T-cell (primary cell): ENCODE results near the gene USP6NL. TPM values are rescaled to one million over a fixed set of nuclear protein-coding genes. Genes with fewer than 3 reads are reported as not detected.
A peak's percentile ranks its signal among the peaks of the same experiment; 100 is the strongest.

Experiments used
- ATAC-seq, 4 experiments: fragments of 200-7000 bp in 3 of 4; fragments of 150-1000 bp in 1 of 4; cut with Tn5 transposase; replicated peaks in 1 of 4; 1 replicate in 3 of 4; 2 replicates in 1 of 4; pipeline ENCODE4 v1.10.0; 2021; ENCODE audit warnings: moderate library complexity in 3 of 4, mild to moderate bottlenecking in 2 of 4, moderate number of reproducible peaks in 1 of 4
- CTCF ChIA-PET, 2 donors: fragments of 300-600 bp; sonication (Branson Sonifier 250); formaldehyde crosslinking; loops; one replicate each; lab custom pipeline; 2022; ENCODE audit warnings: antibody characterized with exemption in 2 of 2; lab: Charles Lee
- POLR2A ChIA-PET, 2 donors: fragments of 300-600 bp; sonication (Branson Sonifier 250); formaldehyde crosslinking; loops; one replicate each; lab custom pipeline; 2022; ENCODE audit warnings: antibody characterized with exemption in 2 of 2; lab: Charles Lee
- DNase-seq, 35 experiments: peaks; one replicate each; pipeline versions ENCODE4 v3.0.0 to v3.0.0-alpha.2; 2013 to 2023
- H3K27ac ChIP-seq: one replicate; pipeline ENCODE4 v1.5.1; 2013; ENCODE audit warnings: low read length
- H3K27me3 ChIP-seq, 2 experiments: replicated peaks in 1 of 2; 1 replicate in 1 of 2; 2 replicates in 1 of 2; pipeline versions ENCODE4 v1.6.1 to v1.7.0; 2013; ENCODE audit warnings: low read length in 1 of 2, mixed read lengths in 1 of 2; ENCODE audit not compliant: control insufficient read depth in 2 of 2, insufficient read depth in 2 of 2; ENCODE audit errors: extremely low read depth in 1 of 2
- H3K36me3 ChIP-seq, 2 donors: 1 replicate in 1 of 2; 2 replicates in 1 of 2; pipeline versions ENCODE4 v1.6.1 to v1.7.0; 2013; ENCODE audit warnings: low read length in 1 of 2; ENCODE audit not compliant: control insufficient read depth in 2 of 2, insufficient read depth in 1 of 2; ENCODE audit errors: extremely low read depth in 1 of 2
- H3K4me1 ChIP-seq, 2 experiments: 1 replicate in 1 of 2; 2 replicates in 1 of 2; pipeline versions ENCODE4 v1.6.1 to v1.7.0; 2013; ENCODE audit warnings: low read length in 2 of 2, mixed read lengths in 1 of 2; ENCODE audit not compliant: insufficient read depth in 2 of 2, control insufficient read depth in 1 of 2; ENCODE audit errors: extremely low read depth in 1 of 2
- H3K4me3 ChIP-seq, 2 donors: 1 replicate in 1 of 2; 2 replicates in 1 of 2; pipeline versions ENCODE4 v1.5.1 to v1.7.0; 2013; ENCODE audit warnings: mild to moderate bottlenecking in 2 of 2, low read length in 1 of 2, moderate library complexity in 1 of 2; ENCODE audit not compliant: control insufficient read depth in 1 of 2; ENCODE audit errors: extremely low read depth in 1 of 2
- H3K9me3 ChIP-seq: 2 replicates; pipeline ENCODE4 v1.7.0; 2013
- H3K27ac Mint-ChIP-seq, 2 donors: one replicate each; pipeline ENCODE4 v1.8.0; 2020 to 2021; ENCODE audit warnings: mild to moderate bottlenecking in 2 of 2, mixed read lengths in 2 of 2
- H3K27me3 Mint-ChIP-seq, 2 donors: one replicate each; pipeline ENCODE4 v1.8.0; 2021 to 2022; ENCODE audit warnings: mixed read lengths in 2 of 2
- H3K36me3 Mint-ChIP-seq: one replicate; pipeline ENCODE4 v1.8.0; 2021; ENCODE audit warnings: mixed read lengths
- H3K4me1 Mint-ChIP-seq, 3 donors: one replicate each; pipeline ENCODE4 v1.8.0; 2020 to 2022; ENCODE audit warnings: mixed read lengths in 3 of 3, mild to moderate bottlenecking in 1 of 3
- H3K4me3 Mint-ChIP-seq, 3 donors: one replicate each; pipeline ENCODE4 v1.8.0; 2020 to 2022; ENCODE audit warnings: mild to moderate bottlenecking in 3 of 3, mixed read lengths in 3 of 3, moderate library complexity in 3 of 3
- H3K9me3 Mint-ChIP-seq, 3 donors: one replicate each; pipeline ENCODE4 v1.8.0; 2020 to 2022; ENCODE audit warnings: mixed read lengths in 3 of 3
- WGBS: methylation state at CpG from one replicate; pipeline ENCODE4 v1.1.5; 2013; ENCODE audit warnings: missing lambda C conversion rate; ENCODE audit not compliant: insufficient coverage; 5-methylcytosine and 5-hydroxymethylcytosine counted together
- total RNA-seq, 35 experiments: library from RNA in 6 of 35; stranded (reverse) in 6 of 35; fragments of 120-200 nt in 1 of 35; gene quantifications; one replicate each; pipeline versions ENCODE4 v1.2.1 to v1.2.4 and lab custom pipeline; 2013 to 2026

USP6NL gene
- total RNA-seq, 5 donors from 2014 or later (not counting 1 experiment from before 2014, with no cell fraction given): 3.9 to 7.6 (median 4.6) TPM

- Mint-ChIP-seq H3K27ac (no peak overlapping the region), H3K4me3 (no peak overlapping the region), H3K4me1 (peaks cover 0 to 6% (median 0%) of the 10 kb centered on the region in 3 donors), H3K36me3 (peaks cover 6% of the 10 kb centered on the region), H3K9me3 (no peaks in the 10 kb centered on the region), H3K27me3 (no peaks in the 10 kb centered on the region)
- WGBS: 90% methylated on average over 7 of the region's 12 CpGs
- ATAC-seq (no peak), DNase-seq (no peak)
- Histone ChIP-seq H3K27me3 (no peaks in the 10 kb centered on the region), H3K9me3 (no peaks in the 10 kb centered on the region), H3K36me3 (no peaks in the 10 kb centered on the region), H3K4me1 (no peaks in the 10 kb centered on the region), H3K4me3 (no peak overlapping the region), H3K27ac (no peak overlapping the region)
- ChIA-PET CTCF (interaction anchor here in 1 of 2 donors (1.0 kb wide), 1 partner anchor 23 kb away, joined by 3 read pairs; no protein-coding TSS in a partner anchor), POLR2A (no interaction called here)
Observed at GRCh38 chr10:11473128-11473760, 138.2 kb downstream of the USP6NL start.

- Mint-ChIP-seq H3K27me3 (no peaks in the 10 kb centered on the region), H3K36me3 (peaks cover 6% of the 10 kb centered on the region), H3K9me3 (no peaks in the 10 kb centered on the region), H3K27ac (peak overlapping the region in 1 of 2 donors; percentile 56), H3K4me1 (peaks cover 0 to 6% (median 0%) of the 10 kb centered on the region in 3 donors), H3K4me3 (no peak overlapping the region)
- Histone ChIP-seq H3K9me3 (no peaks in the 10 kb centered on the region), H3K27ac (no peak overlapping the region), H3K4me1 (no peaks in the 10 kb centered on the region), H3K27me3 (no peaks in the 10 kb centered on the region), H3K4me3 (no peak overlapping the region), H3K36me3 (no peaks in the 10 kb centered on the region)
- ChIA-PET CTCF (interaction anchor here in 1 of 2 donors (1.0 kb wide), 1 partner anchor 24 kb away, joined by 3 read pairs; no protein-coding TSS in a partner anchor), POLR2A (interaction anchor here in 1 of 2 donors (0.5 kb wide), 1 partner anchor 10 kb away, joined by 3 read pairs; no protein-coding TSS in a partner anchor)
- ATAC-seq: peak; percentile 74 to 82 (median 80)
- WGBS: 16% methylated on average over 5 of the region's 8 CpGs
- peak; percentile 35 to 80 (median 63) for DNase-seq
Observed at GRCh38 chr10:11472158-11472753, 139.2 kb downstream of the USP6NL start.

GRCh38 chr10:11469575-11470391, 141.7 kb downstream of the USP6NL start:
- no peak overlapping the region for H3K27ac Mint-ChIP-seq
- no peak for DNase-seq
- ATAC-seq: no peak
- Histone ChIP-seq H3K36me3 (no peaks in the 10 kb centered on the region), H3K27me3 (no peaks in the 10 kb centered on the region), H3K4me1 (no peaks in the 10 kb centered on the region), H3K27ac (no peak overlapping the region), H3K9me3 (no peaks in the 10 kb centered on the region), H3K4me3 (no peak overlapping the region)
- no peaks in the 10 kb centered on the region for H3K27me3 Mint-ChIP-seq
- H3K4me1 Mint-ChIP-seq: peaks cover 0 to 7% (median 6%) of the 10 kb centered on the region in 3 donors
- ChIA-PET CTCF (no interaction called here), POLR2A (no interaction called here)
- H3K9me3 Mint-ChIP-seq: no peaks in the 10 kb centered on the region
- H3K4me3 Mint-ChIP-seq: no peak overlapping the region
- whole genome bisulfite sequencing: 99% methylated on average over 13 of the region's 22 CpGs
- peaks cover 5% of the 10 kb centered on the region for H3K36me3 Mint-ChIP-seq

- CTCF ChIA-PET: no interaction called here
- H3K27ac ChIP-seq: no peak overlapping the region
- no peak overlapping the region for H3K4me3 Mint-ChIP-seq
- no peaks in the 10 kb centered on the region for H3K9me3 ChIP-seq
- no peaks in the 10 kb centered on the region for H3K36me3 ChIP-seq
- no peak overlapping the region for H3K27ac Mint-ChIP-seq
- DNase-seq (no peak), ATAC-seq (no peak)
- POLR2A ChIA-PET: no interaction called here
- H3K36me3 Mint-ChIP-seq: peaks cover 11% of the 10 kb centered on the region
- no peaks in the 10 kb centered on the region for H3K4me1 ChIP-seq
- H3K27me3 ChIP-seq: no peaks in the 10 kb centered on the region
- H3K4me3 ChIP-seq: no peak overlapping the region
- no peaks in the 10 kb centered on the region for H3K9me3 Mint-ChIP-seq
- 93% methylated on average over 5 of the region's 7 CpGs for WGBS
- no peaks in the 10 kb centered on the region for H3K27me3 Mint-ChIP-seq
- H3K4me1 Mint-ChIP-seq: peaks cover 0 to 7% (median 6%) of the 10 kb centered on the region in 3 donors
Observed at GRCh38 chr10:11468126-11468742, 143.2 kb downstream of the USP6NL start.

GRCh38 chr10:11465406-11465805, 146.0 kb downstream of the USP6NL start:
- H3K27ac ChIP-seq: no peak overlapping the region
- H3K36me3 Mint-ChIP-seq: peaks cover 20% of the 10 kb centered on the region
- H3K4me3 ChIP-seq: no peak overlapping the region
- WGBS: 100% methylated on average over 3 of the region's 5 CpGs
- no peaks in the 10 kb centered on the region for H3K4me1 ChIP-seq
- no peak for ATAC-seq
- no peaks in the 10 kb centered on the region for H3K9me3 ChIP-seq
- H3K36me3 ChIP-seq: peaks cover 5% of the 10 kb centered on the region in 2 donors
- H3K27me3 Mint-ChIP-seq: no peaks in the 10 kb centered on the region
- CTCF ChIA-PET: no interaction called here
- no peaks in the 10 kb centered on the region for H3K27me3 ChIP-seq
- H3K9me3 Mint-ChIP-seq: no peaks in the 10 kb centered on the region
- peaks cover 0 to 7% (median 0%) of the 10 kb centered on the region in 3 donors for H3K4me1 Mint-ChIP-seq
- DNase-seq: no peak
- no peak overlapping the region for H3K27ac Mint-ChIP-seq
- POLR2A ChIA-PET: no interaction called here
- H3K4me3 Mint-ChIP-seq: no peak overlapping the region

- Mint-ChIP-seq H3K4me3 (no peak overlapping the region), H3K4me1 (peaks cover 0 to 7% (median 0%) of the 10 kb centered on the region in 3 donors), H3K27me3 (no peaks in the 10 kb centered on the region), H3K9me3 (no peaks in the 10 kb centered on the region), H3K36me3 (peaks cover 20% of the 10 kb centered on the region), H3K27ac (no peak overlapping the region)
- POLR2A ChIA-PET: no interaction called here
- no peaks in the 10 kb centered on the region for H3K27me3 ChIP-seq
- ATAC-seq (no peak), DNase-seq (no peak)
- WGBS: 92% methylated on average over 26 of the region's 26 CpGs
- peaks cover 5% of the 10 kb centered on the region in 2 donors for H3K36me3 ChIP-seq
- no peaks in the 10 kb centered on the region for H3K4me1 ChIP-seq
- no peaks in the 10 kb centered on the region for H3K9me3 ChIP-seq
- H3K27ac ChIP-seq: no peak overlapping the region
- H3K4me3 ChIP-seq: no peak overlapping the region
- CTCF ChIA-PET: no interaction called here
Observed at GRCh38 chr10:11463111-11463510, 148.3 kb downstream of the USP6NL start.
